ENCODE measurements around the gene KMT2E.

DNA sequence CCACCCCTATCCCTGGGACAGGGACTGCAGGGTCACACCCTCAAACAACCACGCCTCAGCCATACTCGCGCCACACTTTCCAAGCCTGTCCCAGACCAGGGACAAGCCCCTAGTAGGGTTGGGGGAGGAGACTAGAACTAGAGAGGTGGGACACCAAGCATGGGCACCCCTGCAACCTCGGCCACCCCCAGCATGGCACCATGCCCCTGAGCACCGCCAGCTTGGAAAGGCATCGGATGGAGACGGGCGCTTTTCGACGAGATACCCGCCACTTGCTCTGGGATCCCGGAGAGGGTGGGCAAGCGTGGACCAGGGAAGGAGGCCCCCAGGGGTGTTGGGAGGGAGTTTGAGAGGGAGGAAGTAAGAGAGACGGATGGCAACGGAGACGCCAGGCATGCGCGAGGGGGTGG is 13.1 kb upstream of the KMT2E start:
- TF ChIP-seq, protein P1, sequence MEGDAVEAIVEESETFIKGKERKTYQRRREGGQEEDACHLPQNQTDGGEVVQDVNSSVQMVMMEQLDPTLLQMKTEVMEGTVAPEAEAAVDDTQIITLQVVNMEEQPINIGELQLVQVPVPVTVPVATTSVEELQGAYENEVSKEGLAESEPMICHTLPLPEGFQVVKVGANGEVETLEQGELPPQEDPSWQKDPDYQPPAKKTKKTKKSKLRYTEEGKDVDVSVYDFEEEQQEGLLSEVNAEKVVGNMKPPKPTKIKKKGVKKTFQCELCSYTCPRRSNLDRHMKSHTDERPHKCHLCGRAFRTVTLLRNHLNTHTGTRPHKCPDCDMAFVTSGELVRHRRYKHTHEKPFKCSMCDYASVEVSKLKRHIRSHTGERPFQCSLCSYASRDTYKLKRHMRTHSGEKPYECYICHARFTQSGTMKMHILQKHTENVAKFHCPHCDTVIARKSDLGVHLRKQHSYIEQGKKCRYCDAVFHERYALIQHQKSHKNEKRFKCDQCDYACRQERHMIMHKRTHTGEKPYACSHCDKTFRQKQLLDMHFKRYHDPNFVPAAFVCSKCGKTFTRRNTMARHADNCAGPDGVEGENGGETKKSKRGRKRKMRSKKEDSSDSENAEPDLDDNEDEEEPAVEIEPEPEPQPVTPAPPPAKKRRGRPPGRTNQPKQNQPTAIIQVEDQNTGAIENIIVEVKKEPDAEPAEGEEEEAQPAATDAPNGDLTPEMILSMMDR (IDR thresholded peaks at IDR 0.05) = no peak
- TF ChIP-seq POLR2A (IDR thresholded peaks at IDR 0.05) = no peak

Measured in prostate gland (tissue), 2 donors.